Activated CD8-positive, alpha-beta memory T cell treated with anti-CD3 and anti-CD28 coated beads for 4 hours (primary cell): ENCODE measurements around the gene C2.
"Not testable (repeated sequence)": the region's sequence is repeated elsewhere in the genome, so short reads cannot be mapped to it uniquely, and the experiment has no call there.

ENCODE experiments used
- DNase-seq, 2 donors: peaks; one replicate each; pipeline ENCODE4 v3.0.0-alpha.2; 2020; ENCODE audit warnings: low read depth in 2 of 2

The C2 gene

GRCh38 chr6:31898383-31899011 lies 29.0 kb upstream of the C2 start:
- no peak for DNase-seq

- DNase-seq = no peak
Measured at GRCh38 chr6:31899215-31899614, 28.3 kb upstream of the C2 start.

GRCh38 chr6:31899882-31900722 lies 27.4 kb upstream of the C2 start:
- DNase-seq = no peak

- no peak for DNase-seq
Measured at GRCh38 chr6:31900917-31901414, 26.6 kb upstream of the C2 start.

- peak; percentile 46 to 57 for DNase-seq
Measured at GRCh38 chr6:31901415-31901952, 26.0 kb upstream of the C2 start.

- peak; percentile 66 to 71 for DNase-seq
Measured at GRCh38 chr6:31901953-31902643, 25.4 kb upstream of the C2 start, which contains the start of gene ZBTB12. Gene ZBTB12 (minus strand): TSS chr6:31902086. CDS start chr6:31901305, 781 bp downstream.

- no peak for DNase-seq
Measured at GRCh38 chr6:31903957-31904356, 23.6 kb upstream of the C2 start.

GRCh38 chr6:31905041-31905440 lies 22.5 kb upstream of the C2 start:
- no peak for DNase-seq

GRCh38 chr6:31906122-31906521 lies 21.4 kb upstream of the C2 start:
- no peak for DNase-seq

GRCh38 chr6:31906727-31907126 lies 20.8 kb upstream of the C2 start:
- not testable (repeated sequence) for DNase-seq

- no peak for DNase-seq
Measured at GRCh38 chr6:31907158-31907813, 20.2 kb upstream of the C2 start.

- DNase-seq = not testable (repeated sequence)
Measured at GRCh38 chr6:31908255-31908654, 19.3 kb upstream of the C2 start.

GRCh38 chr6:31908791-31909190 lies 18.7 kb upstream of the C2 start:
- DNase-seq = no peak

- not testable (repeated sequence) for DNase-seq
Measured at GRCh38 chr6:31909298-31909697, 18.2 kb upstream of the C2 start.

GRCh38 chr6:31911826-31912585 lies 15.5 kb upstream of the C2 start:
- no peak for DNase-seq

GRCh38 chr6:31915351-31915750 lies 12.2 kb upstream of the C2 start:
- no peak for DNase-seq

- DNase-seq = no peak
Measured at GRCh38 chr6:31915756-31916155, 11.8 kb upstream of the C2 start.

- no peak for DNase-seq
Measured at GRCh38 chr6:31918069-31918720, 9.3 kb upstream of the C2 start.

GRCh38 chr6:31919624-31920303 lies 7.8 kb upstream of the C2 start:
- no peak for DNase-seq

- DNase-seq = no peak
Measured at GRCh38 chr6:31920811-31921210, 6.7 kb upstream of the C2 start.
